HepG2 (cell line): ENCODE data around the gene PSMA2. TPM values are rescaled to one million over a fixed set of nuclear protein-coding genes. Genes with fewer than 3 reads are reported as not detected.

Source experiments
- ATAC-seq: fragments of 200-7000 bp; cut with Tn5 transposase; 3 replicates; pipeline ENCODE4 v1.9.1; 2020; ENCODE audit warnings: mild to moderate bottlenecking, moderate library complexity
- BruUV-seq: library from RNA; stranded (reverse); fragments of 400-500 nt; replicated peaks from 2 replicates; lab custom pipeline; 2021; lab: Mats Ljungman, UMichigan
- CTCF ChIA-PET: fragments of 300-600 bp; formaldehyde crosslinking; extraction: SDS; loops from one replicate; lab custom pipeline; 2021; ENCODE audit warnings: low total read pairs, inconsistent platforms, low intra/inter-chr PET ratio; lab: Yijun Ruan, JAX
- POLR2A ChIA-PET: fragments of 350-600 bp; sonication (Branson Sonifier 250); formaldehyde crosslinking; loops from one replicate; lab custom pipeline; 2020; ENCODE audit warnings: antibody characterized with exemption, inconsistent platforms; lab: Yijun Ruan, JAX
- DNase-seq: peaks from one replicate; pipeline ENCODE4 v3.0.0-alpha.2; 2015; ENCODE audit warnings: low spot score
- FAIRE-seq: peaks from 3 replicates; lab custom pipeline; 2011; peaks lifted over from hg19 to GRCh38; lab: Jason Lieb, UNC
- H2AFZ ChIP-seq: one replicate; pipeline ENCODE4 v1.6.1; 2011; ENCODE audit warnings: low read length, inconsistent platforms
- H3K27ac ChIP-seq: fragments of 300-600 bp; 3 replicates; pipeline ENCODE4 v1.8.0; 2011; ENCODE audit warnings: mixed run types, mild to moderate bottlenecking, mixed read lengths, low read length, inconsistent platforms; ENCODE audit not compliant: insufficient read depth; ENCODE audit errors: extremely low read length
- H3K27me3 ChIP-seq, 2 experiments: fragments of 200-600 bp in 1 of 2; 2 replicates in 1 of 2; 3 replicates in 1 of 2; pipeline versions ENCODE4 v1.6.0 to v1.8.0; 2011; ENCODE audit warnings: low read length in 2 of 2, mild to moderate bottlenecking in 2 of 2, moderate library complexity in 2 of 2, inconsistent platforms in 1 of 2; ENCODE audit not compliant: insufficient read depth in 2 of 2, control insufficient read depth in 1 of 2
- H3K36me3 ChIP-seq, 2 experiments: fragments of 200-600 bp in 1 of 2; replicated peaks in 1 of 2; 2 replicates in 1 of 2; 3 replicates in 1 of 2; pipeline versions ENCODE4 v1.5.1 to v1.8.0; 2011; ENCODE audit warnings: low read length in 2 of 2, inconsistent platforms in 1 of 2; ENCODE audit not compliant: insufficient read depth in 2 of 2, control insufficient read depth in 1 of 2
- H3K4me1 ChIP-seq: 2 replicates; pipeline ENCODE4 v1.5.1; 2012; ENCODE audit warnings: low read length, inconsistent platforms; ENCODE audit not compliant: insufficient read depth
- H3K4me2 ChIP-seq: 2 replicates; pipeline ENCODE4 v1.6.0; 2011; ENCODE audit warnings: low read depth, low read length, inconsistent platforms
- H3K4me3 ChIP-seq, 3 experiments: fragments of 200-600 bp in 1 of 3; sonication (generic), shearing (Covaris generic) in 1 of 3; replicated peaks in 1 of 3; 2 replicates each; pipeline ENCODE4 v1.5.1; 2011 to 2016; ENCODE audit warnings: low read length in 3 of 3, inconsistent platforms in 2 of 3, low read depth in 2 of 3, mild to moderate bottlenecking in 2 of 3, control low read depth in 1 of 3, mixed read lengths in 1 of 3; ENCODE audit not compliant: insufficient read depth in 1 of 3
- H3K79me2 ChIP-seq: one replicate; pipeline ENCODE4 v1.6.1; 2011; ENCODE audit warnings: low read length, inconsistent platforms; ENCODE audit not compliant: insufficient read depth
- H3K9ac ChIP-seq: 2 replicates; pipeline ENCODE4 v1.6.0; 2011; ENCODE audit warnings: mild to moderate bottlenecking, low read depth, low read length, inconsistent platforms; ENCODE audit not compliant: insufficient read depth
- H3K9me3 ChIP-seq: 2 replicates; pipeline ENCODE4 v1.5.1; 2012; ENCODE audit warnings: mild to moderate bottlenecking, low read length
- H4K20me1 ChIP-seq: 2 replicates; pipeline ENCODE4 v1.6.0; 2011; ENCODE audit warnings: inconsistent platforms, mild to moderate bottlenecking, low read length, moderate library complexity; ENCODE audit not compliant: insufficient read depth
- ATF7-NPFF ChIP-seq: sonication (generic); formaldehyde crosslinking; IDR thresholded peaks from 2 replicates; pipeline ENCODE4 v1.8.1; 2023; ENCODE audit warnings: mild to moderate bottlenecking, low read depth, missing genetic modification reagents, moderate library complexity
- CERS6 ChIP-seq: sonication (generic); formaldehyde crosslinking; IDR thresholded peaks from 2 replicates; pipeline ENCODE4 v1.5.0; 2020; ENCODE audit warnings: missing genetic modification reagents
- GLI4 ChIP-seq: sonication (generic); formaldehyde crosslinking; IDR thresholded peaks from 2 replicates; pipeline ENCODE4 v1.5.1; 2020; ENCODE audit warnings: missing genetic modification reagents, mild to moderate bottlenecking, moderate library complexity, borderline replicate concordance
- IKZF1 ChIP-seq: fragments of 450-650 bp; IDR thresholded peaks from 2 replicates; pipeline ENCODE4 v1.7.1; 2016
- NR2F2 ChIP-seq: IDR thresholded peaks from 2 replicates; pipeline ENCODE4 v1.6.1; 2012; ENCODE audit warnings: low read depth, inconsistent platforms, borderline replicate concordance
- PBX3 ChIP-seq: sonication (generic); formaldehyde crosslinking; IDR thresholded peaks from 2 replicates; pipeline ENCODE4 v1.8.1; 2023; ENCODE audit warnings: missing genetic modification reagents, inconsistent platforms, borderline replicate concordance
- PITX1 ChIP-seq: sonication (generic); formaldehyde crosslinking; IDR thresholded peaks from 2 replicates; pipeline ENCODE4 v1.5.1; 2020; ENCODE audit warnings: mild to moderate bottlenecking, missing genetic modification reagents
- SMARCC2 ChIP-seq: fragments of 450-650 bp; IDR thresholded peaks from 2 replicates; pipeline ENCODE4 v1.6.1; 2017; ENCODE audit warnings: antibody characterized with exemption, mild to moderate bottlenecking
- STAT6 ChIP-seq: sonication (generic); formaldehyde crosslinking; IDR thresholded peaks from 2 replicates; pipeline ENCODE4 v1.4.0; 2020; ENCODE audit warnings: missing genetic modification reagents, mild to moderate bottlenecking, borderline replicate concordance
- TOPORS ChIP-seq: sonication (generic); formaldehyde crosslinking; IDR thresholded peaks from 2 replicates; pipeline ENCODE4 v1.8.0; 2023; ENCODE audit warnings: mild to moderate bottlenecking, missing genetic modification reagents
- ZNF333 ChIP-seq: sonication (generic); formaldehyde crosslinking; IDR thresholded peaks from 2 replicates; pipeline ENCODE4 v1.4.0; 2020; ENCODE audit warnings: mild to moderate bottlenecking, missing genetic modification reagents, borderline replicate concordance
- ZNF350 ChIP-seq: sonication (generic); formaldehyde crosslinking; IDR thresholded peaks from 2 replicates; pipeline ENCODE4 v1.4.0; 2020; ENCODE audit warnings: mild to moderate bottlenecking, low read depth, missing genetic modification reagents, borderline replicate concordance
- ZNF879 ChIP-seq: sonication (generic); formaldehyde crosslinking; IDR thresholded peaks from 2 replicates; pipeline ENCODE4 v1.8.1; 2023; ENCODE audit warnings: missing genetic modification reagents
- ZSCAN31 ChIP-seq: sonication (generic); formaldehyde crosslinking; IDR thresholded peaks from 2 replicates; pipeline ENCODE4 v1.5.0; 2020; ENCODE audit warnings: low read depth, mild to moderate bottlenecking, missing genetic modification reagents
- WGBS: methylation state at CpG from one replicate; pipeline ENCODE4 v1.1.6; 2017; ENCODE audit warnings: low lambda C conversion rate; 5-methylcytosine and 5-hydroxymethylcytosine counted together
- in situ Hi-C: cut with HindIII; loops from 2 replicates; pipeline ENCODE4 v1.10.0; 2017; ENCODE audit warnings: low pct_unique_long_range_greater_than_20kb; ENCODE audit not compliant: extremely low pct_ligation_motif_present
- intact Hi-C: fragments of 100-400 bp; cut with micrococcal nuclease; formaldehyde crosslinking; loops from one replicate; pipeline ENCODE4 v1.10.0; 2022; ENCODE audit not compliant: unreplicated experiment
- polyA plus RNA-seq, 8 experiments: library from polyadenylated mRNA; depleted of rRNA in 3 of 8; stranded (reverse) in 7 of 8; unstranded in 1 of 8; fragments of >200 nt; fragmentation: Illumina TruSeq in 4 of 8; extraction: Trizol in 4 of 8; gene quantifications; 2 replicates each; pipeline versions ENCODE4 v1.2.1 to v1.2.3, GENCODE V29; 2011 to 2016; ENCODE audit warnings: low read depth in 4 of 8, missing spikeins in 1 of 8, mixed read lengths in 1 of 8; ENCODE audit not compliant: insufficient read depth in 1 of 8
- total RNA-seq, 5 experiments: library from RNA; depleted of rRNA; stranded (reverse); fragments of >200 nt; fragmentation: Illumina TruSeq; extraction: Trizol; gene quantifications; 2 replicates each; pipeline ENCODE4 v1.2.3, GENCODE V29; 2016; ENCODE audit warnings: low read depth in 1 of 5

The PSMA2 gene
- total and polyA plus RNA-seq, 2 of the 13 experiments (the other 11 are each of a cell fraction or from before 2014, with no cell fraction given) = 125 to 266 TPM

DNA sequence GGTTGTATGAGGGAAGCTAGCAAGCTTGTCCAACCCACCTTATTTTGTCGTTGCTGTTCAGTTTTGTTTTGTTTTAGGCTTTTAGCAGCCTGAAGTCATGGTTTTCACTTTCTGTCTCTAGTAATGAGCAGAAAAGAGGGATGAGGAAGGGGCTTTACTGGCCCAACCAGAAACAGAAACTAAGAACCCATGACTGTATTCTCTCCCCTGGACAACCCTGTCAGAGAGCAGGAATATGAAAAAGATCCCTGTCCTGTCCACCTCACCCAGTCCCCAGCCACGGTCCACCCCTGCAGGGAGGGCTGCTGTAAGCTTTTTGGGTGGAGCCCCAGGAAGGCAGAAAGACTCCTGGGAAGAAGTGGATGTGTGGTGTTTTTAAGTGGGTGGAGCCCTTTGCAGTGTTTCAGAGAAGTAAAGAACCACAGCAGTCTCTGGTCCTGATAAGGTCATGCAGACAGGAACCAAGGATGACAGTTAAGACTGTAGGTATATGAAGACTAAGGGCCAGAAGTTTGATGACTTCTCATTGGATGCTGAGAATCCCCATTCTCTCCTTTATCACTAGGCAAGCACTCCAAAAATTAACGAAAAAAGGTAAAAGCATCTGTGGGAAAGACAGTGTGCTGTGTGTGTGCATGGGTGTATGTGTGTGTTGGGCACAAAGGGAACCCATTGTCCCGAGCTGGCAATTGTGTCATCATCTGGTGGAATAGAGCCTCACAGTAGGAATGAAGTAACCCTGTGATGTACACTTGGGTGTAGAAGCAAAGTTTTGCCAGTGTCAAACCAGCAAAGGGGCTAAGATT, 14.1 kb upstream of the PSMA2 start:
- H3K36me3 ChIP-seq = no peaks in the 10 kb centered on the region
- 3% methylated on average over 4 of the region's 4 CpGs for WGBS
- ATAC-seq (peak; percentile 45), FAIRE-seq (no peak), DNase-seq (no peak)
- no peaks in the 10 kb centered on the region for H4K20me1 ChIP-seq
- no peaks in the 10 kb centered on the region for H3K9me3 ChIP-seq
- 0 out of 2 replicates have a peak overlapping the region, but pooled peaks have one; percentile 3 for H3K9ac ChIP-seq
- no peak overlapping the region for H3K4me3 ChIP-seq
- BruUV-seq = no TSS peak
- no peak overlapping the region for H3K27ac ChIP-seq
- H3K4me2 ChIP-seq = peak overlapping the region; percentile 36; the same call in 1 of the 2 replicates
- ChIA-PET CTCF (no interaction called here), POLR2A (interaction anchor here (1.2 kb wide), 1 partner anchor 13 kb away, joined by 5 read pairs; the partner anchor contains the start of genes MRPL32 and PSMA2)
- H3K79me2 ChIP-seq = no peaks in the 10 kb centered on the region
- no peaks in the 10 kb centered on the region for H3K27me3 ChIP-seq
- no peaks in the 10 kb centered on the region for H3K4me1 ChIP-seq
- H2AFZ ChIP-seq = no peak overlapping the region
- in situ Hi-C loops (loop anchor here (10.0 kb wide), 3 partner anchors 159 to 489 kb away; no protein-coding TSS in a partner anchor), intact Hi-C loops (no loop called here)
- TF ChIP-seq ZNF350 (CRISPR knock-in tag) (no peak), ZNF333 (CRISPR knock-in tag) (no peak), NR2F2 (no peak), PITX1 (CRISPR knock-in tag) (no peak), SMARCC2 (no peak), CERS6 (CRISPR knock-in tag) (no peak), STAT6 (CRISPR knock-in tag) (no peak), GLI4 (CRISPR knock-in tag) (no peak), ZNF879 (CRISPR knock-in tag) (no peak), PBX3 (CRISPR knock-in tag) (no peak), ATF7-NPFF (CRISPR knock-in tag) (no peak), IKZF1 (no peak), ZSCAN31 (no peak), TOPORS (CRISPR knock-in tag) (no peak)
